ENCODE measurements around the gene DBNL.

Gene DBNL

DNA sequence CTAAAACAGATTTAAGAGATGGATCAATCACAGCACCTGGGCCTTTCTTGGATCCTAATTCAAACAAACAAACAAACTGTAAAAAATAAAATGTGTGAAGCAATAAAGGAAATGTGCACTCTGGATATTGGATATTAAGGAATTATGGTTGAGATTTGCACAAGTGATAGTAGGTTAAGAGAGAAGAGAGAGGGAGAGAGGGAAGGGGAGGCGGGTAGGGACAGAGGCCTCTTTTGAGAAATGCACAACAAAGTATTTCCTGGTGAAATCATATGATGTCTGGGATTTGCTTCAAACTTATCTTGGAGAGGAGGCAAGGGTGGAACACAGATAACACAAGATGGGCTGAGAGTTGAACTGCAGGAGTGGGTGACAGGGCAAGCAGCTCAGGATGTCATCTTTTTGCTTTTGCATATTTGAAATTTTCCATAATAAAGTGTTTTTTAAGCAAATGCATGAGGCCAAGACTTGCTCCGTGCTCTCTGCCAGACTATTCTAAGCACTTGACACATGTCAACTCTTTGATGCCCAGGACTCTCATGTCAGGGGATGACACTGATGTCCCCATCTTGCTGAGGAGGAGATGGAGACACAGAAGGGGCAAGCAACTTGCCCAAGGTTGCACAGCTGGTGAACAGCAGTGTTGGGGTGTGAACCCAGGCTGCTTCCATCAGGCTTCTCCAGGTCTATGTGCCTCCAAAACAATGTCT, 50.5 kb downstream of the DBNL start:
- Mint-ChIP-seq H3K4me1 (no peaks in the 10 kb centered on the region), H3K9me3 (no peaks in the 10 kb centered on the region), H3K27me3 (peaks cover 10% of the 10 kb centered on the region), H3K36me3 (ENCODE audit: insufficient read depth) (no peaks in the 10 kb centered on the region), H3K4me3 (no peak overlapping the region), H3K27ac (ENCODE audit: low read depth) (no peak overlapping the region)
- DNase-seq (ENCODE audit: low spot score in 2 of 2) (no peak), ATAC-seq (replicated peaks; ENCODE audit: extremely low read depth, poor library complexity, severe bottlenecking) (no peak)

GRCh38 chr7:44095781-44096180, 51.3 kb downstream of the DBNL start:
- Mint-ChIP-seq H3K36me3 (ENCODE audit: insufficient read depth) (no peaks in the 10 kb centered on the region), H3K4me3 (no peak overlapping the region), H3K4me1 (no peaks in the 10 kb centered on the region), H3K27me3 (peaks cover 5% of the 10 kb centered on the region), H3K27ac (ENCODE audit: low read depth) (no peak overlapping the region), H3K9me3 (no peaks in the 10 kb centered on the region)
- ATAC-seq (replicated peaks; ENCODE audit: extremely low read depth, poor library complexity, severe bottlenecking) (no peak), DNase-seq (ENCODE audit: low spot score in 2 of 2) (no peak)

- Mint-ChIP-seq H3K27ac (ENCODE audit: low read depth) (no peak overlapping the region), H3K36me3 (ENCODE audit: insufficient read depth) (no peaks in the 10 kb centered on the region), H3K4me3 (no peak overlapping the region), H3K9me3 (no peaks in the 10 kb centered on the region), H3K27me3 (no peaks in the 10 kb centered on the region), H3K4me1 (no peaks in the 10 kb centered on the region)
- ATAC-seq (replicated peaks; ENCODE audit: extremely low read depth, poor library complexity, severe bottlenecking) (no peak), DNase-seq (ENCODE audit: low spot score in 2 of 2) (no peak)
Observed at GRCh38 chr7:44096326-44096881, 51.9 kb downstream of the DBNL start.

DNA sequence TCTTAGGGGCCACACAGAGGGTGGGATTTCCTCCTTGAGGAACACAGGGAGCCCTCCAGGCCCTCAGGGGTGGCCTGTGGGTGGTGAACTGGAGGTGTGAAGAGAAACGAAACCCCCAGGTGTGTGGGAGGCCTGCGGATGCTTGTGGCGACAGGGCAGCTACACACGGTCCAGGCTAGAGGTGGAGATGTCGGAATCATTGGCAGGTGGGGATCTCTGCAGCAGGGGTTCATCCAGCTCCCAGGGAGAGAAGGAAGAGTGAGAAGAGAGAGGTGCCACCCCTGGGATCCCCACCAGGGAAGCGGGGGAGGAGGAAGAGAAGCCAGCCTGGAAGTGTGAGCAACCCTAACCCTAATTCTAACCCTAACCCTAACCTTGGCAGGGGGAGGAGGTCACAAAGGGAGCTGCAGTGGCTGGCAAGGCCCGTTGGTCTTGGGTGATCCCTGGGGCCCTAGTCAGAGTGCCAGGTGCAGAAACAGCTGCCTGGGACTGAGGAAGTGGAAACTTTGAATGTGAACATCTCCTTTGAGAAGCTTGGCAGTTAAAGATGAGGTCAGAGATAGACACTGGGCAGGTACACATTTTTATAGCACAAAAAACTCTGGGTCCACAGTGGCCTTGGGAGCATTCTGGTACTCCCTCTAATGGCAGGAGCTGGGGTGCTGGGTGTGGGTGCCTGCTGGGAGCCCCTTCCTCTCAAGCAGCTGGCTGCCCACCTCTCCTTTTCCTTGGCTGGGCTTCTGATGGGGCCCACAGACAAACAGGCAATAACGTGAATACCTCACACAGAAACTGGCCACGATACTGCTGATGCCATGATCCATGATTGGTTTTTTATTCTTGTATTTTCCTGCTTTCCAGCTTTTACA, 52.8 kb downstream of the DBNL start:
- H3K4me1 Mint-ChIP-seq: no peaks in the 10 kb centered on the region
- H3K36me3 Mint-ChIP-seq (ENCODE audit: insufficient read depth): no peaks in the 10 kb centered on the region
- no peak overlapping the region for H3K4me3 Mint-ChIP-seq
- H3K27ac Mint-ChIP-seq (ENCODE audit: low read depth): no peak overlapping the region
- no peaks in the 10 kb centered on the region for H3K27me3 Mint-ChIP-seq
- no peaks in the 10 kb centered on the region for H3K9me3 Mint-ChIP-seq
- DNase-seq (ENCODE audit: low spot score in 2 of 2) (no peak), ATAC-seq (replicated peaks; ENCODE audit: extremely low read depth, poor library complexity, severe bottlenecking) (no peak)

DNA sequence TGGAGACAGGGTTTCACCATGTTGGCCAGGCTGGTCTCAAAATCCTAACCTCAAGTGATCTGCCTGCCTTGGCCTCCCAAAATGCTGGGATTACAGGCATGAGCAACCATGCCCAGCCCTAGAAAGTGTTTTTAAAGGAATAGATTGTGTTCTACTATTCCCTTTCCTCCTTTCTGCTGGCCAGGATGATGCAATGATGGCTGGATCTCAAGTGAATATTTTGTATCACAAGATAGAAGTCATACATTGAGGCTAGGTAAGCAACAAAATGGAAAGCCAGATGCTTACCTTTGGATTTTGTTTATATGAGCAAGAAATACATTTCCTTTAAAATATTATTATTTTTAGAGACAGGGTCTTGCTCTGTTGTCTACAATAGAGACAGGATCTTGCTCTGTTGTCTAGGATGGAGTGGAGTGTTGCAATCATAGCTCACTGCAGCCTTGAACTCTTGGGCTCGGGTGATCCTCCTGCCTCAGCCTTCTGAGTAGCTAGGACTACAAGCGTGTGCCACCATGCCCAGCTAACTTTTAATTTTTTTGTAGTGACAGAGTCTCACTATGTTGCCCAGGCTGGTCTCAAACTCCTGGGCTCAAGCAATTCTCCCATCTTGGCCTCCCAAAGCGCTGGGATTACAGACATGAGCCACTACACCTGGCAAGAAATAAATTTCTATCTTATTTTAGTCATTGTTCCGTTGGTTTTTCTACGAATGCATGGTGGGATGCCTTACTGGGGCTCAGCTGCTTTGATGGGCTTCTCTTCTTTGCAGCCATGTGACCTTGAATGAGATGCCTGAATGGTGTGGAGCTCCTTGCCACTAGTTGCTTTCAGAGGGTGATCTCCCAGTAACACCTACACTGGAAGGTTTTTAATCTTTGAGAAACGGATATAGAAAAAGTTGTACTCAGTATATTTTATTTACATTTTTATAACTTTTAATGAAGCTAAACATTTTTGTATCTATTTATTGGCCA, 53.9 kb downstream of the DBNL start:
- Mint-ChIP-seq H3K4me1 (no peaks in the 10 kb centered on the region), H3K9me3 (no peaks in the 10 kb centered on the region), H3K4me3 (no peak overlapping the region), H3K27me3 (peaks cover 9% of the 10 kb centered on the region), H3K27ac (ENCODE audit: low read depth) (no peak overlapping the region), H3K36me3 (ENCODE audit: insufficient read depth) (no peaks in the 10 kb centered on the region)
- ATAC-seq (replicated peaks; ENCODE audit: extremely low read depth, poor library complexity, severe bottlenecking): no peak
- DNase-seq (ENCODE audit: low spot score in 2 of 2): no peak

DNA sequence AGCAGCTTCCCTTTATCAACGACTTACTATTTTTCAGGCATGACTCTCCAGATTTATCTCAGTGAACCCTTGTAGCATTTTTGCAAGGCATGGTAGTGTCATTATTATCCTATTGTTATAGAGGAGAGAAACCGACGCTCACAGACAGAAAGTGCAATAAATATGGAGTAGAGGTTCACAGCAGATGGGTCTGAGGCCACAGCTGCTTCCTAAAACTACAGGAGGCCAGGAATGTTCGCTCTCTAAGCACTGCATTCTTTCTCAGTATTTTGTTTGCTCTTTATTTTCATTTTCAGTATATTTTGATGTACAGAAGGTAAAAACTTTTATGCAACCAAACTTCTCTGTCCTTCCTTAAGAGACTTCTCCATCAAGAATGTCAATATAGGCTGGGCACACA, 55.2 kb downstream of the DBNL start:
- no peaks in the 10 kb centered on the region for H3K36me3 Mint-ChIP-seq (ENCODE audit: insufficient read depth)
- no peaks in the 10 kb centered on the region for H3K4me1 Mint-ChIP-seq
- H3K4me3 Mint-ChIP-seq: no peak overlapping the region
- no peak overlapping the region for H3K27ac Mint-ChIP-seq (ENCODE audit: low read depth)
- DNase-seq (ENCODE audit: low spot score in 2 of 2): no peak
- no peak for ATAC-seq (replicated peaks; ENCODE audit: extremely low read depth, poor library complexity, severe bottlenecking)
- H3K9me3 Mint-ChIP-seq: no peaks in the 10 kb centered on the region
- H3K27me3 Mint-ChIP-seq: peaks cover 13% of the 10 kb centered on the region

DNA sequence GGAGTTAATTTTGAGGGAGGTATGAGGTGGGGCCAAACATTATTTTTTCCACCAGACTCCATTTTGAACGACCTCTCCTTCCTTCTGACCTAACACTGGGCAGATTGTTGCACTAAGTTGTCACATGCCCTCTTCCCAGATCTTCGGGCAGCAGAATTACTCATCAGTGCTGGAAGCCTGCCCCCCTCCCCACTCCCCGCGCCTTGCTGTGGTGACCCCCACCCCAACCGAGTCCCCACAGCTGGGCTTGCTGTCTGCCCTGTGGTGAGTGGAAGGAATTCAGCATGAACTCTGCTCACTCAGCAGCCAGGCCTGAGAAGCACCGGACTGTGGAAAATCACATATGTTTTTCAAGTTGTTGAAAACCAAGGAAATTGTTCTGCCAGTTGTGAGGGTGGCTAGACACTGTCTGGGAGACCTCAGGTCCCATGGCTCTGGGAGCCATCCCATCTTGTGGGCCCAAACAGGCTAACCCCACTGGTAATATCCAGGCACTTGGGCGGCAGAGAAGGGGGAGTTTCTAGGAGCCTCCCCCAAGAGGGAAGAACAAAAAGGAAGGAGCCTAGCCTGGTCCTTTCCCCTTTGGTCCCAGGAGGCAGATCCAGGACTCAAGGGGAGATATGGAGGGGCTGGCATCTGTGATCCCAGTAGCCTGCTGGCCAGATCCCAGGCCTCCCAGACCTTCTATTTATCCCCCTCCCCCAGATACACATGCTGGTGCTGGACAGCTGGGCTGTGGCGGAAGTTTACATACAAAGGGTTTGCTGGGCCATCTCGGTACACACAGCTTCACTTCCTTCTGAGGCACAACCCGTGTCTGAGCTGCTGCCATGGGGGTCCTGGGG, 56.2 kb downstream of the DBNL start:
- DNase-seq (ENCODE audit: low spot score in 2 of 2) (no peak), ATAC-seq (replicated peaks; ENCODE audit: extremely low read depth, poor library complexity, severe bottlenecking) (no peak)
- H3K9me3 Mint-ChIP-seq: no peaks in the 10 kb centered on the region
- no peak overlapping the region for H3K4me3 Mint-ChIP-seq
- peaks cover 23% of the 10 kb centered on the region for H3K27me3 Mint-ChIP-seq
- peaks cover under 1% of the 10 kb centered on the region for H3K36me3 Mint-ChIP-seq (ENCODE audit: insufficient read depth)
- no peaks in the 10 kb centered on the region for H3K4me1 Mint-ChIP-seq
- no peak overlapping the region for H3K27ac Mint-ChIP-seq (ENCODE audit: low read depth)

DNA sequence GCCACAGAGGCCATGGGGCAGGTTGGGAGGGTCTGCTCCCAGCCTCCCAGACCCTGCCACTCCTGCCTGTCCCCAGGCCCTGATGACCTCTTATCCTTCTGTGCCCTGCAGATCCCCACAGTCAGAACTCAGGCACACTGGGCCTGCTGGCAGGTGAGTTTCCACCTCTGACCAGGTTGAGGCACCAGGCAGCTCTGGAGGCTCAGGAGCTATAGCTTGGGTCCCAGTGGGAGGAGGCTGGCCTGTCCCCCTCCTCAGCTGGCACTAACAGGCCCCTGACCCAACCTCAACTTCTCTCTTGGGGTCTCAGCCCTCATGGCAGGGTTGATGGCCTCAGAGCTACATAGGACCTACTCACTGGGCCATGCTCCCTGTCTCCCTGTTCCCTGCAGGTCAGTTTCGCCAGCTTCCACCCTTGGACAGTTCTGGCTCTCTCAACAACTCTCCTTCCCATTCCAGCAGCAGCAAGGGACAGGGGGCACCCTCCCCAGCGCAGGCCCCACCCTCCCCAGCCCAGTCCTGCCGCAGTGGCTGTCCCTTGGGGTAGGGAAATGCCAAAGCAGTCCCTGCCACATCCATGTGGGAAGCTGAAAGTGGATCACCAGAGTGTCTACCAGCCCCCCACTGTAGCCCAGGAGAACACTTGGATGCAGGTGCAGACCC, 56.9 kb downstream of the DBNL start:
- ATAC-seq (replicated peaks; ENCODE audit: extremely low read depth, poor library complexity, severe bottlenecking) (no peak), DNase-seq (ENCODE audit: low spot score in 2 of 2) (no peak)
- H3K4me3 Mint-ChIP-seq: no peak overlapping the region
- peaks cover 2% of the 10 kb centered on the region for H3K36me3 Mint-ChIP-seq (ENCODE audit: insufficient read depth)
- peaks cover 31% of the 10 kb centered on the region for H3K27me3 Mint-ChIP-seq
- no peaks in the 10 kb centered on the region for H3K4me1 Mint-ChIP-seq
- H3K27ac Mint-ChIP-seq (ENCODE audit: low read depth): no peak overlapping the region
- H3K9me3 Mint-ChIP-seq: no peaks in the 10 kb centered on the region

- DNase-seq (ENCODE audit: low spot score in 2 of 2) (no peak), ATAC-seq (replicated peaks; ENCODE audit: extremely low read depth, poor library complexity, severe bottlenecking) (no peak)
- Mint-ChIP-seq H3K4me3 (no peak overlapping the region), H3K4me1 (no peaks in the 10 kb centered on the region), H3K27me3 (peaks cover 34% of the 10 kb centered on the region), H3K9me3 (no peaks in the 10 kb centered on the region), H3K36me3 (ENCODE audit: insufficient read depth) (peaks cover 2% of the 10 kb centered on the region), H3K27ac (ENCODE audit: low read depth) (no peak overlapping the region)
Observed at GRCh38 chr7:44101966-44102845, 57.7 kb downstream of the DBNL start.

DNA sequence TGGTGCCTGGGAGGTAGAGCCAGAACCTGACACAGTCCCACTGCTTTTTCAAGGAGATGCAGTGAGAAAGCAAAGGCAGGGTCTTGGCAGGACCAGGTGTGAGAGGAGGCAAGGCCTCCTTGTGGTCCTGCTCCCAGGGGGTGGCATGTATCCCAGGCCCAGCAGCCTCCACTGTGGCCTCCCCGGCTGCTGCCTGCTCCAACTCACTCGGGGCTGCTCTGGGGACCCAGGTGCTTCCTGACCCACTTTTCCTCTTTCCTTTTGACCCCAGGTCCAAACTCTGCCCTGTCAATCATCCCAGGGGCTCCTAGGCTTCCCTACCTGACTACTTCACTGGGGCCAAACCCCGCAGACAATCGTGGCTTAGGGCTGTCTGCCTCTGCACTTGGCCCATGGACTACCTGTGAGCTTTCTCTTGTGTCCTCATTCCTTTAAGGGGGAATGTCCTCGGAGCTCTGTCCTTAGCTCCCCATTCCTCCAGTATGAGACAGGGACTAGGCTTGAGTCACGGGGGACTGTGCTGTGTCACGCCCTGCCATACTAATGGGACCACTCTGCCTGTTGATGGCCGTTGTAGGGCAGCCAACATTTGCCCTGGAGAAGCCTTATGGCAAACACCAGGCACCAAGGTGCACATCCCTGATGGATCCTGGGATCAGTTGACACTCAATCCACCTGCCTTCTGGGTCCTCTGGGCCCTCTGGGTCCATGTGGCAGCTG, 58.5 kb downstream of the DBNL start:
- no peaks in the 10 kb centered on the region for H3K4me1 Mint-ChIP-seq

More for the DNA sequence above, 58.5 kb downstream of the DBNL start:
- H3K36me3 Mint-ChIP-seq (ENCODE audit: insufficient read depth): peaks cover 2% of the 10 kb centered on the region
- peaks cover 36% of the 10 kb centered on the region for H3K27me3 Mint-ChIP-seq
- no peak overlapping the region for H3K27ac Mint-ChIP-seq (ENCODE audit: low read depth)
- ATAC-seq (replicated peaks; ENCODE audit: extremely low read depth, poor library complexity, severe bottlenecking): no peak
- H3K4me3 Mint-ChIP-seq: peak overlapping the region; percentile 43
- DNase-seq (ENCODE audit: low spot score in 2 of 2): no peak
- no peaks in the 10 kb centered on the region for H3K9me3 Mint-ChIP-seq
